NCI-H748 treated with DMSO at 0.1 percent for 48 hours (cell line): ENCODE results near the gene LRP1-AS.

Experiments used
- DNase-seq: peaks from one replicate; lab custom pipeline; 2025; lab: John Stamatoyannopoulos, UW

LRP1-AS gene

DNA sequence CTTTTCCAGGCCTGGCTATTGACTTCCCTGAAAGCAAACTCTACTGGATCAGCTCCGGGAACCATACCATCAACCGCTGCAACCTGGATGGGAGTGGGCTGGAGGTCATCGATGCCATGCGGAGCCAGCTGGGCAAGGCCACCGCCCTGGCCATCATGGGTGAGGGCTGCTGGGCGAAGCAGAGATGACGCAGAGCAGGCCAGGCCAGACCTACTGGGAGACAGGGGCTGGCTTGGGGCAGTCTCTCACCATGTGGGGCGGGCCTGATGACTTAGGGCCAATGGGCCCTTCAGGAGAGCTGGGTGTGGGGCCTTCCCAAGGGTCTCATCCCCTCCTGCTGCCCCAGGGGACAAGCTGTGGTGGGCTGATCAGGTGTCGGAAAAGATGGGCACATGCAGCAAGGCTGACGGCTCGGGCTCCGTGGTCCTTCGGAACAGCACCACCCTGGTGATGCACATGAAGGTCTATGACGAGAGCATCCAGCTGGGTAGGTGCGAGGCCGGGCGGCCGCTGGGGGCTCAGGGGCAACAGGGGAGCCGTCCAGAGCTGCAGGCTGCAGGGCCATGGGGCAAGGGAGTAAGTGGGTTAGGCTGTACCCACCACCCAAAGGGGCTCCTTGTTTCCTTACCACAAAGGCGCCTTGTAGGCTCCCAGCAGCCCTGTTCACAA is 33.0 kb upstream of the LRP1-AS start:
- no peak for DNase-seq

DNA sequence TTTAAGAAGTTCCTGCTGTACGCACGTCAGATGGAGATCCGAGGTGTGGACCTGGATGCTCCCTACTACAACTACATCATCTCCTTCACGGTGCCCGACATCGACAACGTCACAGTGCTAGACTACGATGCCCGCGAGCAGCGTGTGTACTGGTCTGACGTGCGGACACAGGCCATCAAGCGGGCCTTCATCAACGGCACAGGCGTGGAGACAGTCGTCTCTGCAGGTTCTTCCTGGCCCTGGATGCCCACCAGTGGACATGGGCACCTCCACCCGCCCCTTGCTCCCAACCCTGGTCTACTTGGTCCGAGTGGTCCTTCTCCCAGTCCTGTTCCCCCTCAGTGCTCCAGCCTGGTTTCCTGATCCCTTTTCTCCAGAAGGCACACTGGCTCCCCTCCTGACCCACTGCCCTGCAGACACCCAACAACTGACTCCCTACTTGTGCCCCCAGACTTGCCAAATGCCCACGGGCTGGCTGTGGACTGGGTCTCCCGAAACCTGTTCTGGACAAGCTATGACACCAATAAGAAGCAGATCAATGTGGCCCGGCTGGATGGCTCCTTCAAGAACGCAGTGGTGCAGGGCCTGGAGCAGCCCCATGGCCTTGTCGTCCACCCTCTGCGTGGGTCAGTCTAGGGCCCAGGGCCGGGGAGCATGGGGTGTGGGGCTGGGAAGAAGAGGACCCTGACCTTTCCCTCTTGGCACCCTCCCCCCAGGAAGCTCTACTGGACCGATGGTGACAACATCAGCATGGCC is 32.1 kb upstream of the LRP1-AS start:
- DNase-seq = no peak

DNA sequence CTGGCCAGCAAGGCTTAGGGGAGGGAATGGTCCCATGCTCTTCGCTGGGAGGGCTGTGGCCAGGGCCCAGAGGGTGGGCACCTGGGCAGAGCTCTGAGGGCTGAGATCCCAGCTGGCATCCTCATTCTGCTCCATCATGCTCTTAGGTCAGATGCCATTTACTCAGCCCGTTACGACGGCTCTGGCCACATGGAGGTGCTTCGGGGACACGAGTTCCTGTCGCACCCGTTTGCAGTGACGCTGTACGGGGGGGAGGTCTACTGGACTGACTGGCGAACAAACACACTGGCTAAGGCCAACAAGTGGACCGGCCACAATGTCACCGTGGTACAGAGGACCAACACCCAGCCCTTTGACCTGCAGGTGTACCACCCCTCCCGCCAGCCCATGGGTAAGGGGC is 30.8 kb upstream of the LRP1-AS start:
- no peak for DNase-seq

DNA sequence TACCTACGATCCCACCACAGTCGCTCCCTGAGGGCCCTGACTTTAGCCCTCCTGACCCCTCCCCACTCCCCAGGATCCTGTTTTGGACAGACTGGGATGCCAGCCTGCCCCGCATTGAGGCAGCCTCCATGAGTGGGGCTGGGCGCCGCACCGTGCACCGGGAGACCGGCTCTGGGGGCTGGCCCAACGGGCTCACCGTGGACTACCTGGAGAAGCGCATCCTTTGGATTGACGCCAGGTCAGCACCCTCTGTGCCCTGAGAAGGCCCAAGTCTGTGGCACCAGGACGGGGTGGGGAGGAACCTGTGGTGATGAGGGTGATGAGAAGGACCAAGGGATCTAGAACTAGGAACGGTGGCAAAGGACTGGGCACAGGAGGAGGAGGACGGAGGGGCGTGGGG is 29.9 kb upstream of the LRP1-AS start:
- DNase-seq = no peak

- DNase-seq = no peak
Measured at GRCh38 chr12:57176846-57177245, 29.4 kb upstream of the LRP1-AS start.

- DNase-seq = no peak
Measured at GRCh38 chr12:57176139-57176477, 28.7 kb upstream of the LRP1-AS start.

- peak; percentile 88 for DNase-seq
Measured at GRCh38 chr12:57175428-57176138, 28.2 kb upstream of the LRP1-AS start.

GRCh38 chr12:57173683-57174082 is 26.3 kb upstream of the LRP1-AS start:
- DNase-seq = no peak

GRCh38 chr12:57173089-57173488 is 25.7 kb upstream of the LRP1-AS start:
- DNase-seq = no peak

- no peak for DNase-seq
Measured at GRCh38 chr12:57171668-57172067, 24.2 kb upstream of the LRP1-AS start.

DNA sequence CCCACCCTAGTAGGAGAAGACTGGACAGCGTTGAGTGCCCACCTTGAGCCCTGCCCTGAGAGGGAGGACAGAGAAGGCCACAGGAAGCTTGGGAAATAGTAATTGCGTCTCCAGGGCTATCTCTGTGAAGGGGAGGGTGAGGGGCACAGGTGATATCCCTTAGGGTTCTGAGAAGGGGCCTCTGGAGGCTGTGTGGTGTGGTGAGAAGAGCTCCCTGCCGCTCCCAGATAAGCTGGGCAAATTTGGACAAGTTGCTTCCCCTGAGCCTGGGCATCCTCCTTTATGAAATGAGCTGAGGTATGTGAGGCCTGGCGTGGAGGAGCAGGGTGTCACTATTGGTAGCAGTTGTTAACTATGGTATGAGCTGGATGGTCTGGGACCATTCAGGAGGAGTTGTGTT is 23.5 kb upstream of the LRP1-AS start:
- no peak for DNase-seq

DNA sequence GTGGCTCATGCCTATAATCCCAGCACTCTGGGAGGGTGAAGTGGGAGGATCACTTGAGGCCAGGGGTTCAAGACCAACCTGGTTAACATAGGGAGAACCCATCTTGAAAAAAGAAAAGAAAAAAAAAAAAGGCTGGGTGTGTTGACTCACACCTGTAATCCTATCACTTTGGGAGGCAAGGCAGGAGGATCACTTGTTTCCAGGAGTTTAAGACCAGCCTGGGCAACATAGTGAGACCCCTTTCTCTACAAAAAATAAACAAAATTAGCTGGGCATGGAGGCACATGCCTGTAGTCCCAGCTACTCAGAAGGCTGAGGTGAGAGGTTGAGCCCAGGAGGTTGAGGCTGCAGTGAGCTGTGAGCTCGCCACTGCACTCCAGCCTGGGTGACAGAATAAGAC is 23.0 kb upstream of the LRP1-AS start:
- no peak for DNase-seq

DNA sequence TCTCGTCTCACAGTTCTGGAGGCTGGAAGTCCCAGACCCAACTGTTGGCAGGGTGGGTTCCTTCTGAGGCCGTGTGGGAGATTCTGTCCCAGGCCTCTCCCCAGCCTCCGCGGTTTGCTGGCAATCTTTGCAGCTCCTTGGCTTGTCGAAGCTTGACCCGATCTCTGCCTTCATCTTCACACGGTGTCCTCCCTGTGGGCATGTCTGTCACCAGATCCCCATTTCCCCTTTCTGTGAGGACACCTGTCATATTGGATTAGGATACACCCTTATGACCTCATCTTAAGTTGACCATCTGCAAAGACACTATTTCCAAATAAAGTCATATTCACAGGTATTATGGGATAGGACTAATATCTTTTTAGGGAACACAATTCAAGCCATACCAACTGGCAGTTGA is 22.6 kb upstream of the LRP1-AS start:
- DNase-seq = no peak

DNA sequence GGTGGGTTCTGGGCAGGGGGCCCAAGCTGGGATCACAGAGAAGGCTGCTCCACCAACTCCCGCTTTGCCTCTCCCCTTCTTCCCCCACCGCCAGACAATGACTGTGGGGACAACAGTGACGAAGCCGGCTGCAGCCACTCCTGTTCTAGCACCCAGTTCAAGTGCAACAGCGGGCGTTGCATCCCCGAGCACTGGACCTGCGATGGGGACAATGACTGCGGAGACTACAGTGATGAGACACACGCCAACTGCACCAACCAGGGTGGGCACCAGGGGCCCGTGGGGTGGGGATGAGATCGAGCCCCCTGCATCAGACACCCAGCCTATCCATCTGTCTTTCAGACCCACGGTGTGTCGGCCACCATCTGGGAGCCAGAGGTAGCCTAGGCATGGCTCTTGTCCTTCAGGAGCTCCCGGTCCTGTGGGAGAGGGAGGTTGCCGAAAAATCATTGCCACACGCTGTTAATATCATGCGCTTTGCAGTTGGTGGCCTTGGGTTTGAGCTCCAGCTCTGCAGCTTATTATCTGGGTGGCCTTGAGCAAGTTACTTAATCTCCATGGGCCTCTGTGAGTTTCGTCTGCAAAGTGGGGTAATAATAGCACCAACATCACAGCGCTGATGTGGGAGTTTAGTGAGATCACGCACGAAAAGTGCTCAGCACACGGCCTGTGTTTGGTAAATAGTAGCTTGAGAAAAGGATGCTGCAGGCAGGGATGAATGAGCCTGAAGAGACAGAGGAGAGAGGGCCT is 21.8 kb upstream of the LRP1-AS start:
- DNase-seq = no peak

- DNase-seq = no peak
Measured at GRCh38 chr12:57168058-57168457, 20.6 kb upstream of the LRP1-AS start.

DNA sequence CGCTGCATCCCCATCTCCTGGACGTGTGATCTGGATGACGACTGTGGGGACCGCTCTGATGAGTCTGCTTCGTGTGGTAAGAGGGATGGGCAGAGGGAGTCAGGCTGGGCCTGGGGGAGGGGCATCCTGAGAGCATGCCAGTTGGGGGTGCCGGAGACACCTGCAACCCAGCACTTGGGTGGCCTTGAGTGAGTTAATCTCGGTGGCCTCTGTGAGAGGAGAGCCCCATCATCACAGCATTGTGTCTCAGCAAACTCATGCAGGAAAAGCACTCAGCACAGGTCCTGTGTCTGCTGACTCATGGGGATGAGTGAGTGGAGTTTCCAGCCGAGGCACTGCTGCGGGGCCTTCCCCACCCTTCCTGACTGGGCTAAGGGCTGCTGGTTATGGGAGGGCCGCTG is 19.6 kb upstream of the LRP1-AS start:
- DNase-seq = no peak

GRCh38 chr12:57165741-57166140 is 18.3 kb upstream of the LRP1-AS start:
- DNase-seq = no peak

DNA sequence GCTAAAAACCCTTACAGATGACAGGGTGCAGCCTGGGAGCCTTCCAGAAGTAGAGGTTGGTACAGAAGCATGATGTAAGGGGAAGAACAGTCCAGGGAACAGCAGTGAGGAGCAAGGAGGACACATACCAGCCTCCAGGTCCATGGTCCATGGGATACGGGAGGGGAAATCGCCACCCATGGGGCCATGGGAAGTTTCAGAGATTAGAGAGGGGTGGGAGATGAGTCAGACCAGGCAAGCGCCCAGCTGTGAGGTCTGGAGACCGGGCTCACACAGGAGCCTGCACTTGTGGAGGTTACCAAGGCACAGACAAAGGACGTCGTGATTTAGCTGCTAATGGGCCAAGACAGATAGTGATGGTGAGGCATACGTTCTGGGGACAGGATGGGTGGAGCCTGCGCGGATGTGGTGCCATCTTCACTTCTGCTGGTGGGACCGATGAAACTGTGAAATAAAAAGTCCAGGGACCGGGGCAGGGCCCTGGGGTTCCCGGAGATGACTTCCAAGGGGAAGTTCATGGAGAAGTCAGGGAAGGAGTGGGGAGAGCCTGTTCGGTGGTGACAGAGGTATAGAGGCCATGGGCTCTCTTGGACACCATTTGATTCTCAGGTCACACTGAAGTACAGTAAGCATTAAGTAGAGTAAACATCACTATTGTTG is 17.7 kb upstream of the LRP1-AS start:
- DNase-seq = no peak

DNA sequence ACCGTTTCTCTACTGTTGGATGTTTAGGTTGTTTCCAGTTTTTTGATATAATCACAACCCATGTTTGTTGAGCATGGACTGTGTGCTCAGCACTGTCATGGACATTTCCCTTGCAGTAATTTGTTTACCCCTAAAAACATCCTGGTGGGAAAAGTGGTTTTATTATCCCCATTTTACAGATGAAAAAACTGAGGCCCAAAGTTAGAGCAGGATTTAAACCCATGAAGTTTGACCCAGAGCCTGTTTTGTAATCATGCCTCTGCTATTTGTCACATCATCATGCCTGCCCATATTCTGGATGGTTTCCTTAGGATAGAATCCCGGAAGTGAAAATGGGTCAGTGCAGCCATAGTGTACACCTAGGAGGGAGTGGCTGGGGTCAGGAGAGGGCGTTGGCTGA is 17.0 kb upstream of the LRP1-AS start:
- no peak for DNase-seq

- no peak for DNase-seq
Measured at GRCh38 chr12:57162553-57163125, 15.2 kb upstream of the LRP1-AS start.

DNA sequence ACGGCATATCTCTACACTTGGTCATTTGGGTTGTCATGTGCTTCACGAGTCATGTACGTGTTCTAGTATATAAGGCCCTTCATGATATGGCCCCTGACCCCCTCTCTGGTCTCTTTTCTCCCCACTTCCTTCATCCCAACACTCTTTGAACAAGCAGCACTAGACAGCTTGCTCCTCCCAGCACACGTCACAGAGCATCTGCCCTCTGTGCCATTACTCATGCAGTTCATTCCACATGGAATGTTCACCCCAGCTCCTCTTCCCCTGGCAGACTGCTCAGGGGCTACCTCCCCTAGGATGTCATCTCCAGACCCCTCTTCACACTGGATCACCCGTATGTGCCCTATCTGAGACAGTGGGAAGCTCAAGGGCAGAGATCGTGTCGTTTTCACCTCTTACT is 14.1 kb upstream of the LRP1-AS start:
- no peak for DNase-seq

DNA sequence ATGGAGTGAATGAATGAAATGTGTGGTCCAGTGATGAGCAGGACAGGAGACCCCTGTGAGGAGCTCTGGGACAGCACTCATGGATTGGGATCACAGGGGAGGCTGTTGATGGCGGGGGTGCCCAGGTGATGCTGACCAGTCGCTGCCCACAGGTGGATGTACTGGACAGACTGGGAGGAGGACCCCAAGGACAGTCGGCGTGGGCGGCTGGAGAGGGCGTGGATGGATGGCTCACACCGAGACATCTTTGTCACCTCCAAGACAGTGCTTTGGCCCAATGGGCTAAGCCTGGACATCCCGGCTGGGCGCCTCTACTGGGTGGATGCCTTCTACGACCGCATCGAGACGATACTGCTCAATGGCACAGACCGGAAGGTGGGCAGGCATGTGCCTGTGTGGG is 13.3 kb upstream of the LRP1-AS start:
- DNase-seq = no peak
